ENCODE results near the gene FMO4. TPM values are rescaled to one million over a fixed set of nuclear protein-coding genes. Genes with fewer than 3 reads are reported as not detected.
"Not testable (repeated sequence)": the region's sequence is repeated elsewhere in the genome, so short reads cannot be mapped to it uniquely, and the experiment has no call there.

The FMO4 gene
- total RNA-seq, 1 experiment from 2014 or later, result 0.33 TPM

- H3K27me3 ChIP-seq (ENCODE audit: control insufficient read depth, insufficient read depth, low read length), result no peaks in the 10 kb centered on the region
- no peaks in the 10 kb centered on the region for H3K36me3 ChIP-seq (ENCODE audit: control insufficient read depth, insufficient read depth, low read length)
- no peaks in the 10 kb centered on the region for H3K9me3 ChIP-seq (ENCODE audit: control insufficient read depth, insufficient read depth, low read depth, low read length)
- BruUV-seq (replicated peaks), result no TSS peak
- intact Hi-C loops (cut with micrococcal nuclease; ENCODE audit: unreplicated experiment), result no loop called here
- H3K27ac ChIP-seq (ENCODE audit: low read length), result no peak overlapping the region
- CTCF ChIA-PET, result no interaction called here
- POLR2A ChIA-PET, result no interaction called here
- in situ Hi-C loops (cut with HindIII; ENCODE audit: low pct_unique_long_range_greater_than_20kb, low sequenced_read_pairs), result no loop called here
- TF ChIP-seq POLR2AphosphoS5 (IDR thresholded peaks at IDR 0.05; ENCODE audit: low read depth, low read length), result no peak
- TF ChIP-seq REST (IDR thresholded peaks at IDR 0.05; ENCODE audit: insufficient read depth in 1 of 2, low read depth in 2 of 2, low read length in 1 of 2), result no peak
- no peak for TF ChIP-seq SIN3A (IDR thresholded peaks at IDR 0.05; ENCODE audit: borderline replicate concordance, insufficient read depth, low read depth, low read length)
- no peak for TF ChIP-seq TCF7L2 (IDR thresholded peaks at IDR 0.05; ENCODE audit: low read depth, low read length)
- TF ChIP-seq CTCF (IDR thresholded peaks at IDR 0.05), result no peak
- H3K4me1 ChIP-seq (ENCODE audit: control insufficient read depth, insufficient read depth, low read length), result no peaks in the 10 kb centered on the region
- no peak overlapping the region for H3K4me3 ChIP-seq (ENCODE audit: low read depth in 2 of 2, low read length in 2 of 2)
- no peak for ATAC-seq
- no peak for DNase-seq (ENCODE audit: low read depth, low spot score)
Observed at GRCh38 chr1:171384496-171384895, 70.5 kb downstream of the FMO4 start.

- POLR2A ChIA-PET, result no interaction called here
- Histone ChIP-seq H3K4me1 (ENCODE audit: control insufficient read depth, insufficient read depth, low read length) (no peaks in the 10 kb centered on the region), H3K4me3 (ENCODE audit: low read depth in 2 of 2, low read length in 2 of 2) (no peak overlapping the region), H3K36me3 (ENCODE audit: control insufficient read depth, insufficient read depth, low read length) (no peaks in the 10 kb centered on the region), H3K27me3 (ENCODE audit: control insufficient read depth, insufficient read depth, low read length) (no peaks in the 10 kb centered on the region), H3K27ac (ENCODE audit: low read length) (no peak overlapping the region), H3K9me3 (ENCODE audit: control insufficient read depth, insufficient read depth, low read depth, low read length) (no peaks in the 10 kb centered on the region)
- BruUV-seq (replicated peaks), result no TSS peak
- TF ChIP-seq TCF7L2 (IDR thresholded peaks at IDR 0.05; ENCODE audit: low read depth, low read length), result no peak
- no peak for TF ChIP-seq CTCF (IDR thresholded peaks at IDR 0.05)
- no peak for TF ChIP-seq POLR2AphosphoS5 (IDR thresholded peaks at IDR 0.05; ENCODE audit: low read depth, low read length)
- no peak for TF ChIP-seq SIN3A (IDR thresholded peaks at IDR 0.05; ENCODE audit: borderline replicate concordance, insufficient read depth, low read depth, low read length)
- TF ChIP-seq REST (IDR thresholded peaks at IDR 0.05; ENCODE audit: insufficient read depth in 1 of 2, low read depth in 2 of 2, low read length in 1 of 2), result no peak
- ATAC-seq (no peak), DNase-seq (ENCODE audit: low read depth, low spot score) (no peak)
- in situ Hi-C loops (cut with HindIII; ENCODE audit: low pct_unique_long_range_greater_than_20kb, low sequenced_read_pairs), result no loop called here
- CTCF ChIA-PET, result no interaction called here
- intact Hi-C loops (cut with micrococcal nuclease; ENCODE audit: unreplicated experiment), result no loop called here
Observed at GRCh38 chr1:171389171-171389570, 75.2 kb downstream of the FMO4 start.

- H3K9me3 ChIP-seq (ENCODE audit: control insufficient read depth, insufficient read depth, low read depth, low read length); BruUV-seq (replicated peaks); H3K27me3 ChIP-seq (ENCODE audit: control insufficient read depth, insufficient read depth, low read length); in situ Hi-C loops (cut with HindIII; ENCODE audit: low pct_unique_long_range_greater_than_20kb, low sequenced_read_pairs); H3K36me3 ChIP-seq (ENCODE audit: control insufficient read depth, insufficient read depth, low read length); H3K27ac ChIP-seq (ENCODE audit: low read length); POLR2A ChIA-PET; intact Hi-C loops (cut with micrococcal nuclease; ENCODE audit: unreplicated experiment); ATAC-seq; H3K4me3 ChIP-seq (ENCODE audit: low read depth in 2 of 2, low read length in 2 of 2); CTCF ChIA-PET; DNase-seq (ENCODE audit: low read depth, low spot score); H3K4me1 ChIP-seq (ENCODE audit: control insufficient read depth, insufficient read depth, low read length): not testable (repeated sequence)
Observed at GRCh38 chr1:171390740-171391139, 76.8 kb downstream of the FMO4 start.

All from Panc1 (cell line).